GM23248 (cell line): ENCODE results near the gene FAM163B.

Experiments used
- EZH2 ChIP-seq: fragments of 200-600 bp; sonication (generic); IDR thresholded peaks from 2 replicates; pipeline ENCODE4 v1.6.1; 2018; ENCODE audit warnings: antibody characterized with exemption, mild to moderate bottlenecking; ENCODE audit not compliant: insufficient read depth, poor library complexity, severe bottlenecking
- EZH2phosphoT487 ChIP-seq: fragments of 200-600 bp; sonication (generic); IDR thresholded peaks from 2 replicates; pipeline ENCODE4 v1.6.1; 2018; ENCODE audit warnings: antibody characterized with exemption, moderate library complexity, mild to moderate bottlenecking, low read depth; ENCODE audit not compliant: insufficient read depth

DNA sequence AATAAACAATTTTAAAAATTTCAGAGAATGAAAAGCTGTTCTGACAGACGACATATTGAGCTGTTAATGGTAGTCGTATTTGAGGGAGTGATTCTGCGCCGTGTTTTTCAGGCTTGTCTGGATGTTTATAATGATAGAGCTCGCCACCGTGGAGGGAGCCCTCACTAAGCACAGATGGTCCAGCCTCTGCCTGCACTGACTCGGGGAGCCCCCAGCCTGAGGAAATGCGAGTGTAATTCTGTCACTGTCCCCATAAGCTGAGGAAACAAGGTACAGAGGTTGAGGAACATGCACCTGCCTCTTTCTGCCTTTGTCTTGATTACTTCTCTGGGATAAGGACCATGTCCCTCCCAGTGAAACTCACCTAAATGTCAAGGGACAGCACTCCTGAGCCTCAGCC is 19.6 kb upstream of the FAM163B start:
- TF ChIP-seq EZH2phosphoT487 (no peak), EZH2 (no peak)
